CD4-positive, alpha-beta T cell treated with Interleukin-21 for 1 hour (primary cell): ENCODE results near the gene RTCB.
"Not testable (repeated sequence)": the region's sequence is repeated elsewhere in the genome, so short reads cannot be mapped to it uniquely, and the experiment has no call there.

Experiments
- DNase-seq: peaks from one replicate; pipeline ENCODE4 v3.0.0-alpha.2; 2020

RTCB gene

DNA sequence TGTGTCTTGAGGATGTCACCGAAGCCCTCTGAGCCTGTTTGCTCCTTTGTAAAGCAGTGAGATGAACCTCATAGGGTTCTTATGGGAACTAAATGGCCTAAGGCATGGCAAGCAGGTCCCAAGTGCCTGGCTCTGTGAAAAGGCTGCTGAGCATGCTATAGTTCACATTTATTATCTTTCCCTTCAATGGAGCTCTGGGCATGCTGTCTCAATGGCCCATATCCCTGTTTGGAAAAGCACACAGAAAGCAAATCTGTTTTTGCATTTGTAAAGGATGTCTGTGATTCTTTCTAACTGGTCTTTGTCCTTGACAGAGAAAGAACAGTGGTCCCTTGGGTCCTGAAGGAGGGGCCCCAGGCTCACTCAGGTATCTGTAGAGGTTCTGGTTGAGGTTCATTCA lies 26.4 kb downstream of the RTCB start:
- no peak for DNase-seq

GRCh38 chr22:32380991-32381390 lies 31.1 kb downstream of the RTCB start:
- DNase-seq = no peak

GRCh38 chr22:32378707-32379272 lies 33.3 kb downstream of the RTCB start:
- no peak for DNase-seq

DNA sequence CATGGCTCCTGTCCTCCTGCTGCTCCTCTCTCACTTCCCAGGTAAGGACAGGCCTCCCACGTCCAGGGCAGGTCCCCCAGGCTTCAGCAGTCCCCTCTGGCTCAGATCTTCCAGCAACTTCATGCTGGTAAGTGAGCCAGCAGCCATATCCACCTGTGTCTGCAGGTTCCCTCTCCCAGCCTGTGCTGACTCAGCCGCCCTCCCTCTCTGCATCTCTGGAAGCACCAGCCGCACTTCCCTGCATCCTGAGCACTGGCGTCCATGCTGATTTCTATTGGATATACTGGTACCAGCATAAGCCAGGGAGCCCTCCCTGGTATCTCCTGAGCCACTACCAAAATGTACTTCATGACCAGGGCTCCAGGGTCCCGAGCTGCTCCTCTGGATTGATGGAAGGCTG lies 35.4 kb downstream of the RTCB start:
- no peak for DNase-seq

GRCh38 chr22:32375678-32376450 lies 36.2 kb downstream of the RTCB start:
- DNase-seq = no peak

DNA sequence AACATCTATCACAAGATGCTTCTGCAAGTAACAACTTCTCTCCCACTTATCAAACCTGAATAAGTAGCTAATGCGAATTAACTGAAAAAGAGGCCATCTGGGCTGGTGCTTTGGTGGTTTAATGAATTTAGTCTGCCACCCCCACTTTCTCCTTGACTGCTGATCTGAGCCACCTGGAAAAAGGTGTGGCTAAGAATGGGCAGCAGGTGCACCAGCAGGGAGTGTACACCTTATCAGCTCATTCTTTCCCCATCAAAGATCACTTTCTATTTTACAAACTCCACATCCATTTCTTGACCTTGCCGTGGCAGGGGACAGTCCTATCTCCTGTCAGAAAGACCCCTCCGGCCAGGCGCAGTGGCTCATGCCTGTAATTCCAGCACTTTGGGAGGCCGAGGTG lies 47.8 kb downstream of the RTCB start:
- no peak for DNase-seq

DNA sequence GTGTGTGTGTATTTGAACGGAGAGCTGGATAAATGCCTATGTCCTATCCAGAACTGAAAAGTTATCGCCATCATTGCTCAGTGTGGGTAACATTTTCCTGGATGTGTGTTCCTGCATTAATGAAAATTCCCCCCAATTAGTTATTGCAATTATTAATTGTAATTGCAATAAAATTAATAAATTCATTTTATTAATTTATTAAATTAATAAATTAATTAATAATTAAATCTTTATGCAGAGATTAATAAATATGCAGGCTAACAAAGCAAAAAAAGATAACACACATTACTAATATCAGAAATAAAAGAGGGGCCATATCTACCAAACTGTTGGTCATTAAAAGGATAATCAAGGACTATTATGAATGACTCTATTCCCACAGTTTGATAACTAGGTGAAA lies 50.8 kb downstream of the RTCB start:
- no peak for DNase-seq

DNA sequence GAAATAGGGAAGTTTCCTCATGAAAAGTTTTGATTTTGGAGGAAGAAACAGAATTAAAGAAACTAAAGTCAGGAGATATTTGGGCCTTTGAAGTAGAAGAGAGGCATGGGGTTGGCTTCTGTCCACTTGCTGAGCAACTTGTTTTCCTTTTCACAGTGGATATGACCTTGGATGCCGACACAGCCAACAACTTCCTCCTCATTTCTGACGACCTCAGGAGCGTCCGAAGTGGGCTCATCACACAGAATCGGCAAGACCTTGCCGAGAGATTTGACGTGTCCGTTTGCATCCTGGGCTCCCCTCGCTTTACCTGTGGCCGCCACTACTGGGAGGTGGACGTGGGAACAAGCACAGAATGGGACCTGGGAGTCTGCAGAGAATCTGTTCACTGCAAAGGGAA lies 52.0 kb downstream of the RTCB start:
- not testable (repeated sequence) for DNase-seq

DNA sequence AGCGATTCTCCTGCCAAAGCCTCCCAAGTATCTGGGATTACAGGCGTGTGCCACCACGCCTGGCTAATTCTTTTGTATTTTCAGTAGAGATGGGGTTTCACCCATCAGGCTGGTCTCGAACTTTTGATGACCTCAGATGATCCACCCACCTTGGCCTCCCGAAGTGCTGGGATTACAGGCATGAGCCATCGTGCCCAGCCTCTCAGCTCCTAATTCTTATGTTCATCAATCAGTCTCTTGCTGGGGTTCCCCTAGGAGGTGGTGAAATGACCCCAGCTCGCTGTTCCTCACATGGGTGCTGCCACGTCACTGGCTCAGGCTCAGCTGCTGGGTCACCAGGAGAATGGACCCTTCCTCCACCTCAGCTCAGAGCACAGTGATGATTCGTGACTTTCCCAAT lies 54.5 kb downstream of the RTCB start, which contains the start of gene RFPL3:
TSS of gene RFPL3 (plus strand) at position 301 of the 400 bp plus-strand sequence. CDS start 205 bp downstream, outside the sequence.
- DNase-seq = not testable (repeated sequence)

- DNase-seq = no peak
Observed at GRCh38 chr22:32355760-32356159, 56.3 kb downstream of the RTCB start.

- DNase-seq = no peak
Observed at GRCh38 chr22:32354360-32355351, 57.4 kb downstream of the RTCB start.

DNA sequence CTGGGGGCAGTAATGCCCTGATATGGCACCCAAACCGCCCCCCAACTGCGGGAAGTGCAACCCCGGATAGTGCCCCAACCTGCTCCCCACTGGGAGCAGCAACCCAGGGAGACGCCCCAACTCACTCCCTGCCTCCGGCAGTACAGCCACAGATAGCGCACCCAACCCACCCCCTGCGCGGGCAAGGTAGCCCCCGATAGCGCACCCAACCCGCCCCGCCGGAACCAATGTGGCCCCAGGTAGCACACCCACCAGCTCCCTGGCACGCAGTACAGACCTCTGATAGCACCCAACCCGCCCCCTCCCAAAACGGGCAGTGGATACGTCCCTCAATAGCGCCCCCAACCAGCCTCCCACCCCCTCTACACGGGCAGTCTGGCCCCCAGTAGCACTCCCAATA lies 58.2 kb downstream of the RTCB start:
- DNase-seq = no peak

DNA sequence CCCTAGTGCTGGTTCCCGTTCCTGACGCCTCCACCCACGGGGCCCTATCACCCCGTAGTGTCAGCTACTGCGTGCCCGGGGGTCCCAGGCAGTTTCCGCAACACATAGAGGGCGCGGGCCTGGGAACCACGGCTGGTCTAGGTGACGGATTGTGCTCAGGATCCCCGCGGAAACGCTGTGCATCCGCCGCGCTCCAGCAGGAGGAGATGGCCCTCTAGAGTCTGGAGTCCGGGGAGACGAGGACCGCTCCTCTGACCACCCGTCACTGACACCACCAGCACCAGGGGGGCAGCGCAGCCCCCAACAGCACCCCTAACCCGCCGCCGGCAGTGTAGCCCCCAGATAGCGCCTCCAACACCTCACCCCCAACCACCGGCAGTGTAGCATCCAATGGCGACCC lies 58.8 kb downstream of the RTCB start:
- DNase-seq = no peak

DNA sequence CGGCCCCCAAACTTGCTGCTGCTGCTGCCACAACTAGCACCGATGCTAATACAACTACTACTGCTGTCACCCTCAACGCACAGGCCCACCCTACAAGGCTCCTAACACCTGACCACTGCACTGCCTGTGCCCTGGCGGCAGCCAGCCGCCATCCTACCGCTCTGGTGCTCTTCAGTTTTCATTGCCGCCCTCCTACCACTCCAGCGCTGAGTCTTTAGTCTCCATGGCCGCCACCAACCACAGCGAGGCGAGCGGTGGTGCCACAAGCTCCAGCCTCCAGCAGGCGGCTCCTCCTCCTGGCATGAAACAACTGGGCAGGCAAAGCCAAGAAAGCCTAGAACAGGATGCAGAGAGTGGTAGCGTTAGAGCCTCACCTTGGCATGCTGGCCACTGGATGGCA lies 59.4 kb downstream of the RTCB start:
- no peak for DNase-seq

DNA sequence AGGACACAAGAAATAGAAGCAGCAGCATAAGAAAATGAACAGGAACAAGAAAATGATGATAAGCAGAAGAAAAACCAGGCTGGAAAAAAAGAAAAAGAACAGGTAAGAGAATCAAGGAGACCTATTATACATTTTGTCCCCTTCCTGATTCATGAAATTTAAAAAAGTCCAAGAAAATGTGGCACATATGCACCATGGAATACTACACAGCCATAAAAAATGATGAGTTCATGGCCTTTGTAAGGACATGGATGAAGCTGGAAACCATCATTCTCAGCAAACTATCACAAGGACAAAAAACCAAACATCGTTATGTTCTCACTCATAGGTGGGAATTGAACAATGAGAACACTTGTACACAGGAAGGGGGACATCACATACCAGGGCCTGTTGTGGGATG lies 60.2 kb downstream of the RTCB start:
- DNase-seq = not testable (repeated sequence)

GRCh38 chr22:32348031-32348611 lies 63.9 kb downstream of the RTCB start:
- DNase-seq = no peak

GRCh38 chr22:32343941-32344340 lies 68.1 kb downstream of the RTCB start:
- DNase-seq = no peak

DNA sequence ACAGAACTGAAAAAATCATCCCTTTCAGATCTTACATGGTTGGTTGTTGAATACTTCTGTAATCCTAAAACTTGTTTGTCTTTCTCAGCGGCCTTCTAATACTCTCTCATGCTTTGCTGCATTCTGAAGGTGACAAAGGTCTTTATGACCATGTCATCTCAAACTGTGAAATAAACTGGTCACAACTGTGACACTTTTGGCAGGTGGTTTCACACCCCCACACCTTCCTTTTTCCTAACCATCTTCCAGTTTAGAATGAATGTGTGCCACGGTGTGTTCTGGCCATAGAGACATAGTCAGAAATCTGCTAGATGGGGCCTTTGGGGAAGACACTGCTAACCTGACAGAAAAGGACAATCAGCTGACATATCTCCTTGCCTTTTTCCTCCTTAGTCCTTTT lies 69.1 kb downstream of the RTCB start:
- DNase-seq = no peak

- no peak for DNase-seq
Observed at GRCh38 chr22:32341122-32341740, 70.8 kb downstream of the RTCB start.

DNA sequence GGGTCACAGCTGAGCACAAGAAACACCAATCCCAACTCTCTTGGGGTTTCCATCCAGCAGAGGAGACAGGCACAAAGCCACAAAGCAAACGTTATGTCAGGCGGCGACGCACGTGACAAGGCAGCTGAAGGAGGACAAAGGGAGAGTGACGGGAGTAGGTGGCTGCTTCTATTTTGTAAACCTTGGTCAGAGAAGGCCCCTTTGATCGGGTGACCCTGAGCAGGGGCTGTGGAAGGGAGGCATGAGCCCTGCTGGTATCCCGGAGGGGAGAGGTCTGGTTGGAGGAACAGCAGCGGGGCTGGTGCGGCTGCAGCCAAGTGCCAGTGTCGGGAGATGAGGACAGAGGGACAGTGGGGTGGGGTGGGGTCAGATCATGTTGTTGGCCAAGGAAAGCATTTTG lies 71.6 kb downstream of the RTCB start:
- no peak for DNase-seq

GRCh38 chr22:32339190-32340012 lies 72.6 kb downstream of the RTCB start:
- no peak for DNase-seq

DNA sequence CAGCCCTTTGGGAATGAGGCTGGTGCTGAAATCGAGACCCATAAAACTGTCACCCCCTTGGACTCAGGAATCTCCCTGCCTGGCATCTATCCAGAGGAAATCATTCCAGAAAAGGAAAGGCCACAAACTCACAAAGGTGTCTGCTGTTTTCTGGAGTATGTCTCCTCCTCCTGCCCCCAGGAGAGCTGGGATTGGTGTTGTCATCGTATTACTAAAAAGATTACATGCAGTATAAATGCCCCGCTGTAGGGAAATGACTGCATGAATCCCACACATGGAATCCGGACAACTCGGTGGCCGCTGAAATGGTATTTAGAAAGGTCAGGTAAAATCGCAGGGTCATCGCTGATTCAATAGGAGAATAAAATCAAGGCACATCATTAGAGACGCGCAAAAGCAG lies 73.3 kb downstream of the RTCB start:
- no peak for DNase-seq
